GM12878 (cell line): Measurements from ENCODE around the gene CETP. TPM values are rescaled to one million over a fixed set of nuclear protein-coding genes. Genes with fewer than 3 reads are reported as not detected.

ENCODE experiments used
- ATAC-seq: fragments of 200-7000 bp; cut with Tn5 transposase; 3 replicates; pipeline ENCODE4 v1.9.1; 2020; ENCODE audit warnings: mild to moderate bottlenecking, moderate library complexity
- Bru-seq: library from RNA; stranded (reverse); fragments of 400-500 nt; gene quantifications from one replicate; lab custom pipeline; 2021; lab: Mats Ljungman, UMichigan
- BruChase-seq, 2 experiments: library from RNA; stranded (reverse); fragments of 400-500 nt; gene quantifications; one replicate each; lab custom pipeline; 2021; lab: Mats Ljungman, UMichigan
- BruUV-seq: library from RNA; stranded (reverse); fragments of 400-500 nt; replicated peaks from 2 replicates; lab custom pipeline; 2021; lab: Mats Ljungman, UMichigan
- CTCF ChIA-PET: fragments of 300-600 bp; sonication (Branson Sonifier 250); formaldehyde crosslinking; extraction: SDS; loops from one replicate; lab custom pipeline; 2021; ENCODE audit warnings: inconsistent platforms; lab: Yijun Ruan, JAX
- POLR2A ChIA-PET: fragments of 350-600 bp; formaldehyde crosslinking; extraction: SDS; loops from one replicate; lab custom pipeline; 2021; ENCODE audit warnings: inconsistent platforms; lab: Charles Lee
- RAD21 ChIA-PET: fragments of 300-600 bp; sonication (Branson Sonifier 250); formaldehyde crosslinking; loops from one replicate; lab custom pipeline; 2023; ENCODE audit warnings: antibody characterized with exemption; ENCODE audit not compliant: unreplicated experiment; lab: Charles Lee
- SMC1A ChIA-PET: fragments of 300-600 bp; sonication (Branson Sonifier 250); formaldehyde crosslinking; loops from one replicate; lab custom pipeline; 2023; ENCODE audit not compliant: unreplicated experiment, uncharacterized antibody; lab: Charles Lee
- DNase-seq: peaks from one replicate; pipeline ENCODE4 v3.0.0-alpha.2; 2011; ENCODE audit warnings: low read depth, low spot score
- FAIRE-seq: peaks from 3 replicates; lab custom pipeline; 2011; peaks lifted over from hg19 to GRCh38; lab: Jason Lieb, UNC
- H2AFZ ChIP-seq: 2 replicates; pipeline ENCODE4 v1.6.0; 2011; ENCODE audit warnings: low read depth, low read length, control low read depth; ENCODE audit not compliant: control insufficient read depth
- H3K27ac ChIP-seq: 2 replicates; pipeline ENCODE4 v1.5.1; 2011; ENCODE audit warnings: control low read depth; ENCODE audit not compliant: control insufficient read depth, insufficient read depth
- H3K27me3 ChIP-seq, 2 experiments: replicated peaks in 1 of 2; 2 replicates each; pipeline versions ENCODE4 v1.6.0 to v1.6.1; 2011; ENCODE audit warnings: low read length in 1 of 2; ENCODE audit not compliant: control insufficient read depth in 2 of 2, insufficient read depth in 2 of 2
- H3K36me3 ChIP-seq, 2 experiments: 2 replicates each; pipeline ENCODE4 v1.5.1; 2011; ENCODE audit warnings: low read length in 1 of 2; ENCODE audit not compliant: control insufficient read depth in 2 of 2, insufficient read depth in 2 of 2
- H3K4me1 ChIP-seq: 2 replicates; pipeline ENCODE4 v1.6.1; 2011; ENCODE audit warnings: mild to moderate bottlenecking, low read length, moderate library complexity, mixed read lengths; ENCODE audit not compliant: control insufficient read depth, insufficient read depth
- H3K4me2 ChIP-seq: 2 replicates; pipeline ENCODE4 v1.6.0; 2011; ENCODE audit warnings: control low read depth; ENCODE audit not compliant: control insufficient read depth, insufficient read depth
- H3K4me3 ChIP-seq: fragments of 200-600 bp; sonication (generic); 2 replicates; pipeline ENCODE4 v1.5.1; 2016
- H3K79me2 ChIP-seq: 2 replicates; pipeline ENCODE4 v1.6.0; 2011; ENCODE audit warnings: low read length; ENCODE audit not compliant: control insufficient read depth, insufficient read depth
- H3K9ac ChIP-seq: 2 replicates; pipeline ENCODE4 v1.8.0; 2011; ENCODE audit warnings: low read length, control low read depth, mixed read lengths; ENCODE audit not compliant: control insufficient read depth, insufficient read depth
- H3K9me3 ChIP-seq: replicated peaks from 3 replicates; pipeline ENCODE4 v1.5.1; 2011; ENCODE audit warnings: mild to moderate bottlenecking, low read length; ENCODE audit not compliant: control insufficient read depth, insufficient read depth
- H4K20me1 ChIP-seq: 2 replicates; pipeline ENCODE4 v1.6.0; 2011; ENCODE audit not compliant: control insufficient read depth, insufficient read depth
- CHD1 ChIP-seq: IDR thresholded peaks from 2 replicates; pipeline ENCODE4 v1.6.1; 2012; ENCODE audit warnings: low read depth, low read length, improper control_type of control experiment
- EGR1 ChIP-seq, 2 experiments: IDR thresholded peaks; 1 replicate in 1 of 2; 2 replicates in 1 of 2; pipeline ENCODE4 v1.6.1; 2011 to 2012; ENCODE audit warnings: low read depth in 2 of 2, low read length in 2 of 2, borderline replicate concordance in 1 of 2, mild to moderate bottlenecking in 1 of 2, moderate library complexity in 1 of 2
- IKZF2 ChIP-seq, 2 experiments: fragments of 450-650 bp; IDR thresholded peaks; 2 replicates each; pipeline ENCODE4 v1.6.1; 2017; ENCODE audit warnings: mild to moderate bottlenecking in 2 of 2, moderate library complexity in 2 of 2
- KDM1A ChIP-seq: fragments of 200-600 bp; sonication (generic); IDR thresholded peaks from 2 replicates; pipeline ENCODE4 v1.6.1; 2016; ENCODE audit warnings: borderline replicate concordance
- NFYB ChIP-seq: IDR thresholded peaks from 2 replicates; pipeline ENCODE4 v1.6.1; 2011; ENCODE audit warnings: low read depth, mild to moderate bottlenecking, low read length, improper control_type of control experiment, moderate library complexity; ENCODE audit not compliant: insufficient read depth
- POU2F2 ChIP-seq: IDR thresholded peaks from 3 replicates; pipeline ENCODE4 v1.6.1; 2011; ENCODE audit warnings: low read depth, mild to moderate bottlenecking, low read length, borderline replicate concordance
- RFX5 ChIP-seq: IDR thresholded peaks from 2 replicates; pipeline ENCODE4 v1.6.1; 2011; ENCODE audit warnings: low read depth, low read length, improper control_type of control experiment
- SPI1 ChIP-seq: IDR thresholded peaks from 2 replicates; pipeline ENCODE4 v1.6.1; 2011; ENCODE audit warnings: low read depth, mild to moderate bottlenecking, low read length, moderate library complexity, borderline replicate concordance; ENCODE audit not compliant: insufficient read depth
- WGBS: methylation state at CpG from one replicate; pipeline ENCODE4 v1.1.6; 2016; ENCODE audit warnings: low lambda C conversion rate; ENCODE audit not compliant: insufficient replicate concordance, insufficient coverage; ENCODE audit errors: missing lambda C conversion rate; 5-methylcytosine and 5-hydroxymethylcytosine counted together
- in situ Hi-C: fragments of 300-500 bp; cut with MboI; formaldehyde crosslinking; loops from 9 replicates; pipeline ENCODE4 v1.14.3; 2018; ENCODE audit warnings: mixed read lengths
- intact Hi-C: fragments of 100-400 bp; cut with micrococcal nuclease; formaldehyde crosslinking; loops from one replicate; pipeline ENCODE4 v1.14.2; 2022; ENCODE audit not compliant: unreplicated experiment
- long read RNA-seq, 2 experiments: library from polyadenylated mRNA; unstranded; transcript quantifications; one replicate each; pipeline ENCODE4 v2.0.0, GENCODE V29; 2019 to 2020
- polyA minus RNA-seq, 3 experiments: library from RNA; depleted of rRNA, polyadenylated mRNA; stranded (reverse); fragments of >200 nt; gene quantifications; 2 replicates each; pipeline ENCODE4 v1.2.3, GENCODE V29; 2011
- polyA plus RNA-seq, 11 experiments: library from polyadenylated mRNA; depleted of rRNA in 4 of 11; unstranded in 6 of 11; stranded (reverse) in 5 of 11; fragments of >200 nt; fragmentation: Nextera tagmentation in 4 of 11; fragmentation: Illumina TruSeq in 1 of 11; extraction: Ambion mirVana in 4 of 11; extraction: Trizol in 1 of 11; gene quantifications; 1 replicate in 1 of 11; 2 replicates in 10 of 11; pipeline versions ENCODE4 v1.2.1 to v1.2.3, GENCODE V29; 2011 to 2016; ENCODE audit warnings: inconsistent platforms in 2 of 11, missing spikeins in 2 of 11, low read depth in 1 of 11
- total RNA-seq, 4 experiments: library from RNA; depleted of rRNA in 3 of 4; stranded (reverse); fragments of >200 nt in 3 of 4; fragmentation: Illumina TruSeq in 1 of 4; extraction: Trizol in 1 of 4; gene quantifications; 2 replicates each; pipeline versions ENCODE4 v1.2.1 to v1.2.3, GENCODE V29; 2013 to 2021
- TF ChIP-seq, protein P1 (sequence below): fragments of 450-650 bp; IDR thresholded peaks from 2 replicates; pipeline ENCODE4 v1.6.1; 2018; ENCODE audit warnings: borderline replicate concordance, mild to moderate bottlenecking; ENCODE audit not compliant: partially characterized antibody
- TF ChIP-seq, protein P2 (sequence below): fragments of 150-350 bp; IDR thresholded peaks from 2 replicates; pipeline ENCODE4 v1.6.1; 2016; ENCODE audit warnings: low read depth, low read length

Gene CETP, protein sequence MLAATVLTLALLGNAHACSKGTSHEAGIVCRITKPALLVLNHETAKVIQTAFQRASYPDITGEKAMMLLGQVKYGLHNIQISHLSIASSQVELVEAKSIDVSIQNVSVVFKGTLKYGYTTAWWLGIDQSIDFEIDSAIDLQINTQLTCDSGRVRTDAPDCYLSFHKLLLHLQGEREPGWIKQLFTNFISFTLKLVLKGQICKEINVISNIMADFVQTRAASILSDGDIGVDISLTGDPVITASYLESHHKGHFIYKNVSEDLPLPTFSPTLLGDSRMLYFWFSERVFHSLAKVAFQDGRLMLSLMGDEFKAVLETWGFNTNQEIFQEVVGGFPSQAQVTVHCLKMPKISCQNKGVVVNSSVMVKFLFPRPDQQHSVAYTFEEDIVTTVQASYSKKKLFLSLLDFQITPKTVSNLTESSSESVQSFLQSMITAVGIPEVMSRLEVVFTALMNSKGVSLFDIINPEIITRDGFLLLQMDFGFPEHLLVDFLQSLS
- total RNA-seq (2013; cell fraction: nucleolus; rRNA removed), result 2.0 and 2.9 TPM in 2 replicates
- total RNA-seq (2014; rRNA removed) (1.9 and 2.3 TPM in 2 replicates), total RNA-seq (2014; rRNA removed; fragmentation: Illumina TruSeq; extraction: Trizol) (1.2 and 1.3 TPM in 2 replicates), total RNA-seq (2021) (0.77 and 1.4 TPM in 2 replicates), polyA plus RNA-seq (2011; rRNA removed) (4.5 and 6.4 TPM in 2 replicates), polyA plus RNA-seq (2014; fragmentation: Illumina TruSeq; extraction: Trizol) (0.90 and 1.2 TPM in 2 replicates), polyA plus RNA-seq (2014; fragmentation: Nextera tagmentation; extraction: Ambion mirVana) (1 to 10 TPM; 2.4 to 2.9 TPM), polyA plus RNA-seq (2014; rRNA removed) (1.4 and 1.5 TPM in 2 replicates), polyA plus RNA-seq (2016; fragmentation: Nextera tagmentation; extraction: Ambion mirVana) (1 to 10 TPM; 2.3 to 2.9 TPM), polyA minus RNA-seq (2011; rRNA and poly(A)+ RNA removed) (3.1 and 3.4 TPM in 2 replicates), Bru-seq, nascent RNA (percentile 52 among the genes with signal in this experiment), BruChase-seq, experiment 1, labeled RNA remaining after a 6-hour chase (percentile 56 among the genes with signal in this experiment), BruChase-seq, experiment 2, labeled RNA remaining after a 2-hour chase (percentile 60 among the genes with signal in this experiment)
- 0.92 TPM for polyA plus RNA-seq (2011; ENCODE audit: low read depth)
- 4.8 and 5.3 TPM in 2 replicates for polyA plus RNA-seq (2011; cell fraction: cytosol; rRNA removed)
- 2.6 and 3.7 TPM in 2 replicates for polyA plus RNA-seq (2011; cell fraction: nucleus; rRNA removed)
- 1.2 and 2.1 TPM in 2 replicates for polyA plus RNA-seq (2012)
- 0.94 and 1.3 TPM in 2 replicates for polyA minus RNA-seq (2011; cell fraction: cytosol; rRNA and poly(A)+ RNA removed)
- polyA minus RNA-seq (2011; cell fraction: nucleus; rRNA and poly(A)+ RNA removed), result 0.85 and 0.96 TPM in 2 replicates
- long read RNA-seq, experiment 1, partial matches to known transcripts, result 5 of 8 reads
- long read RNA-seq, experiment 1, other reads (novel, unspliced or antisense), result 3 of 8 reads
- long read RNA-seq, experiment 2, partial matches to known transcripts, result 19 of 24 reads
- long read RNA-seq, experiment 2, other reads (novel, unspliced or antisense), result 5 of 24 reads

DNA sequence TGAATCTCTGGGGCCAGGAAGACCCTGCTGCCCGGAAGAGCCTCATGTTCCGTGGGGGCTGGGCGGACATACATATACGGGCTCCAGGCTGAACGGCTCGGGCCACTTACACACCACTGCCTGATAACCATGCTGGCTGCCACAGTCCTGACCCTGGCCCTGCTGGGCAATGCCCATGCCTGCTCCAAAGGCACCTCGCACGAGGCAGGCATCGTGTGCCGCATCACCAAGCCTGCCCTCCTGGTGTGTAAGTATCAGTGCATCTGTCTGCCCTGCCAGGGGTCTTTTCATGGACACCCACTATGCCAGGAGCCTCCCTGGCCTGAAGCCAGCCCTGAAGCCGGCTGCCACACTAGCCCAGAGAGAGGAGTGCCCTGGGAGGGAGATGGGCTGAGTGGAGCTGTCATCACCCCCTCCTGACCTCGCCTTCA is at the start of gene CETP:
Gene CETP, plus strand, starts transcription at position 100 of the 431 bp plus-strand sequence. Its CDS starts 30 bp downstream, at position 130.
- intact Hi-C loops, result loop anchor here (5.0 kb wide), 1 partner anchor 35 kb away; no protein-coding TSS in a partner anchor
- no peak within 1 kb of the TSS for H2AFZ ChIP-seq
- H3K36me3 ChIP-seq, result no peaks in the 10 kb centered on the region
- no peaks in the 10 kb centered on the region for H4K20me1 ChIP-seq
- H3K4me3 ChIP-seq, result no peak within 1 kb of the TSS
- no peak within 1 kb of the TSS for H3K27ac ChIP-seq
- BruUV-seq, result no TSS peak
- ChIA-PET POLR2A (interaction anchor here (1.1 to 1.5 kb wide), 2 partner anchors 17 to 33 kb away, joined by 3 to 4 read pairs; no protein-coding TSS in a partner anchor), SMC1A (interaction anchor here (1.0 to 31.6 kb wide), 8 partner anchors 13 to 207 kb away, joined by 3 to 604 read pairs (median 44); partner anchors contain the start of gene NLRC5), RAD21 (interaction anchor here (0.9 to 16.8 kb wide), 5 partner anchors 21 to 167 kb away, joined by 3 to 376 read pairs (median 8); partner anchors contain the start of gene NLRC5)
- H3K9ac ChIP-seq, result no peak within 1 kb of the TSS
- no peaks in the 10 kb centered on the region for H3K9me3 ChIP-seq
- no peaks in the 10 kb centered on the region for H3K27me3 ChIP-seq
- H3K4me1 ChIP-seq, result peaks cover 7% of the 10 kb centered on the region
- 81% methylated on average over 12 of the region's 12 CpGs for WGBS
- H3K79me2 ChIP-seq, result no peaks in the 10 kb centered on the region
- TF ChIP-seq POU2F2, result no peak
- TF ChIP-seq IKZF2 (IDR thresholded peaks at IDR 0.05), result no peak
- TF ChIP-seq RFX5, result no peak
- TF ChIP-seq NFYB, result no peak
- no peak for TF ChIP-seq CHD1
- no peak for TF ChIP-seq SPI1
- TF ChIP-seq, protein P1, sequence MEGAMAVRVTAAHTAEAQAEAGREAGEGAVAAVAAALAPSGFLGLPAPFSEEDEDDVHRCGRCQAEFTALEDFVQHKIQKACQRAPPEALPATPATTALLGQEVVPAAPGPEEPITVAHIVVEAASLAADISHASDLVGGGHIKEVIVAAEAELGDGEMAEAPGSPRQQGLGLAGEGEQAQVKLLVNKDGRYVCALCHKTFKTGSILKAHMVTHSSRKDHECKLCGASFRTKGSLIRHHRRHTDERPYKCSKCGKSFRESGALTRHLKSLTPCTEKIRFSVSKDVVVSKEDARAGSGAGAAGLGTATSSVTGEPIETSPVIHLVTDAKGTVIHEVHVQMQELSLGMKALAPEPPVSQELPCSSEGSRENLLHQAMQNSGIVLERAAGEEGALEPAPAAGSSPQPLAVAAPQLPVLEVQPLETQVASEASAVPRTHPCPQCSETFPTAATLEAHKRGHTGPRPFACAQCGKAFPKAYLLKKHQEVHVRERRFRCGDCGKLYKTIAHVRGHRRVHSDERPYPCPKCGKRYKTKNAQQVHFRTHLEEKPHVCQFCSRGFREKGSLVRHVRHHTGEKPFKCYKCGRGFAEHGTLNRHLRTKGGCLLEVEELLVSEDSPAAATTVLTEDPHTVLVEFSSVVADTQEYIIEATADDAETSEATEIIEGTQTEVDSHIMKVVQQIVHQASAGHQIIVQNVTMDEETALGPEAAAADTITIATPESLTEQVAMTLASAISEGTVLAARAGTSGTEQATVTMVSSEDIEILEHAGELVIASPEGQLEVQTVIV, result no peak
- TF ChIP-seq KDM1A, result no peak
- TF ChIP-seq, protein P2, sequence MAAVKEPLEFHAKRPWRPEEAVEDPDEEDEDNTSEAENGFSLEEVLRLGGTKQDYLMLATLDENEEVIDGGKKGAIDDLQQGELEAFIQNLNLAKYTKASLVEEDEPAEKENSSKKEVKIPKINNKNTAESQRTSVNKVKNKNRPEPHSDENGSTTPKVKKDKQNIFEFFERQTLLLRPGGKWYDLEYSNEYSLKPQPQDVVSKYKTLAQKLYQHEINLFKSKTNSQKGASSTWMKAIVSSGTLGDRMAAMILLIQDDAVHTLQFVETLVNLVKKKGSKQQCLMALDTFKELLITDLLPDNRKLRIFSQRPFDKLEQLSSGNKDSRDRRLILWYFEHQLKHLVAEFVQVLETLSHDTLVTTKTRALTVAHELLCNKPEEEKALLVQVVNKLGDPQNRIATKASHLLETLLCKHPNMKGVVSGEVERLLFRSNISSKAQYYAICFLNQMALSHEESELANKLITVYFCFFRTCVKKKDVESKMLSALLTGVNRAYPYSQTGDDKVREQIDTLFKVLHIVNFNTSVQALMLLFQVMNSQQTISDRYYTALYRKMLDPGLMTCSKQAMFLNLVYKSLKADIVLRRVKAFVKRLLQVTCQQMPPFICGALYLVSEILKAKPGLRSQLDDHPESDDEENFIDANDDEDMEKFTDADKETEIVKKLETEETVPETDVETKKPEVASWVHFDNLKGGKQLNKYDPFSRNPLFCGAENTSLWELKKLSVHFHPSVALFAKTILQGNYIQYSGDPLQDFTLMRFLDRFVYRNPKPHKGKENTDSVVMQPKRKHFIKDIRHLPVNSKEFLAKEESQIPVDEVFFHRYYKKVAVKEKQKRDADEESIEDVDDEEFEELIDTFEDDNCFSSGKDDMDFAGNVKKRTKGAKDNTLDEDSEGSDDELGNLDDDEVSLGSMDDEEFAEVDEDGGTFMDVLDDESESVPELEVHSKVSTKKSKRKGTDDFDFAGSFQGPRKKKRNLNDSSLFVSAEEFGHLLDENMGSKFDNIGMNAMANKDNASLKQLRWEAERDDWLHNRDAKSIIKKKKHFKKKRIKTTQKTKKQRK, result no peak
- TF ChIP-seq EGR1 (IDR thresholded peaks at IDR 0.05; ENCODE audit: borderline replicate concordance in 1 of 2, low read depth in 2 of 2, low read length in 2 of 2), result no peak
- TF ChIP-seq, all 136 proteins: peak for 0
- no peak for ATAC-seq
- CTCF ChIA-PET, result interaction anchor here (0.9 to 17.5 kb wide), 9 partner anchors 8 to 169 kb away, joined by 3 to 420 read pairs (median 68); partner anchors contain the start of genes NLRC5 and SLC12A3
- H3K4me2 ChIP-seq, result no peak within 1 kb of the TSS
- in situ Hi-C loops, result loop anchor here (5.0 kb wide), 1 partner anchor 210 kb away; no protein-coding TSS in a partner anchor
- FAIRE-seq, result no peak
- no peak for DNase-seq
